Epithelial cell of prostate (primary cell): ENCODE measurements around the gene KCNQ5.
A peak's percentile ranks its signal among the peaks of the same experiment; 100 is the strongest.
"Not testable (repeated sequence)": the region's sequence is repeated elsewhere in the genome, so short reads cannot be mapped to it uniquely, and the experiment has no call there.

Experiments used
- DNase-seq: peaks from one replicate; pipeline ENCODE4 v3.0.0-alpha.2; 2011; ENCODE audit warnings: low read depth, low spot score
- H3K27ac ChIP-seq: fragments of 450-650 bp; 2 replicates; pipeline ENCODE4 v1.5.1; 2017; ENCODE audit warnings: mild to moderate bottlenecking

KCNQ5 gene

DNA sequence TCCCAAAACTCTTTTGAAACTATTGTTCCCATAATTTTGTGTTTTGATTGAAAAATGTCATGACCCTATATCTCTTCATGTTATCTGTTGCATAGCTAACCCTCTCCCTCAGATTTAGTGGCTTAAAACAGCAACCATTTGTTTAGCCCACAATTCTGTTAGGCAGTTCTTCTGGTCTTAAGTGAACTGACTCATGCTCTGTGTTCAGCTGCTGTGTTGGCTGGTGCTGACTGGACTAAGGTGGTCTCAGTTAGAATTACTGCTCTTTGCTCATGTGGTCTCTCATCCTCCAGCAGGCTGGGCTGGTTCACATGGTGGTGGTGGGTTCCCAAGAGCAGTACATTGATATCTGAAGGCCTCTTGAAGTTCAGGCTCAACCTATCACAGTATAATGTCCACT, 522.7 kb downstream of the KCNQ5 start:
- H3K27ac ChIP-seq = no peak overlapping the region
- DNase-seq = no peak

DNA sequence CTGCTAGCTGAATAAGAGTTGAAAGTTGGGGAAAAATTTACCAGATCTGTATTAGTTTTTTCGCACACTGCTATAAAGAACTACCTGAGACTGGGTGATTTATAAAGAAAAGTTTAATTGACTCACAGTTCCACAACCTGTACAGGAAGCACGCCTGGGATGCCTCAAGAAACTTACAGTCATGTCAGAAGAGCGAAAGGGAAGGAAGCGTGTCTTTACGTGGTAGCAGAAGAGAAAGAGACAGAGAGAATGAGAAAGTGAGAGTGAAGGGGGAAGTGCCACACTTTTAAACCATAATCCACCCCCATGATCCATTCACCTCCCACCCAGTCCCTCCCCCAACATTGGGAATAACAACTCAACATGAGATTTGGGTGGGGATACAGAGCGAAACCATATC, 523.8 kb downstream of the KCNQ5 start:
- H3K27ac ChIP-seq = no peak overlapping the region
- no peak for DNase-seq

DNA sequence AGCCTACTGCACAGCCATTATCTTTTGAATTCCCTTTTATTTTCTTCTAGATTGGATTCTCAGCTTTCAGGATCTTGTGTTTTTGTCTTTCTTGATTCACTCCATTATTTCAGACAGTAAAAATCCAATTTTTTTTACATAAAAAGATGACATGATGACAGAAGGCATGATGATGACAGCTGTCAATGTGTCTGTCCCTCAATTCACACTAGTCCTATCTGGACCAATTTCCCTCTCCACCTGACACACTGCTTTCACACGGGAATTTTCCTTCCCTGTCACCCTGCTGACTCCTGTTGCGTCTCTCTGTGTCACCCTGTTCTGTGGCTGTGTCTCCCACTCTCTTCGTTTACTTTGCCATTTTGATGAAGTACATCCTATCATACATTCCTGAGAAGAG, 529.9 kb downstream of the KCNQ5 start:
- DNase-seq = no peak
- no peak overlapping the region for H3K27ac ChIP-seq

DNA sequence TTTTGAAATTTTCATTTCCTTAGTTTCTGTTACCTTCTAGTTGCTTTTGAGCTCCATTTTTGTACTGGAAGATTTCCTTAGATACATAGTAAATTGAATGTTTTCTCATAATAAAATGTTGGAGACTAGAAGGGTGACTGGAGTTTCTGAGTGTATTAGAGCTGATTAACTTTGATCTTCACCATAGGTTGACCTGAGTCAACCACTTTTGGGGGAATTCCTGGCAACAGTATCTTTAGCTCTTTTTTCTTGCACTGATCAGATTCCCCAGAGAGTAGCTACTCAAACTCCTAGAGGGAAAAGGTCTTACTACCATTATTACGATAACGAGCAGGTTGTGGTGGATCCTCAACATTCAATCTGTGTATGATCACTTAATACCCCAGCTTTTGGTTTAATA, 530.7 kb downstream of the KCNQ5 start:
- no peak for DNase-seq
- no peak overlapping the region for H3K27ac ChIP-seq

DNA sequence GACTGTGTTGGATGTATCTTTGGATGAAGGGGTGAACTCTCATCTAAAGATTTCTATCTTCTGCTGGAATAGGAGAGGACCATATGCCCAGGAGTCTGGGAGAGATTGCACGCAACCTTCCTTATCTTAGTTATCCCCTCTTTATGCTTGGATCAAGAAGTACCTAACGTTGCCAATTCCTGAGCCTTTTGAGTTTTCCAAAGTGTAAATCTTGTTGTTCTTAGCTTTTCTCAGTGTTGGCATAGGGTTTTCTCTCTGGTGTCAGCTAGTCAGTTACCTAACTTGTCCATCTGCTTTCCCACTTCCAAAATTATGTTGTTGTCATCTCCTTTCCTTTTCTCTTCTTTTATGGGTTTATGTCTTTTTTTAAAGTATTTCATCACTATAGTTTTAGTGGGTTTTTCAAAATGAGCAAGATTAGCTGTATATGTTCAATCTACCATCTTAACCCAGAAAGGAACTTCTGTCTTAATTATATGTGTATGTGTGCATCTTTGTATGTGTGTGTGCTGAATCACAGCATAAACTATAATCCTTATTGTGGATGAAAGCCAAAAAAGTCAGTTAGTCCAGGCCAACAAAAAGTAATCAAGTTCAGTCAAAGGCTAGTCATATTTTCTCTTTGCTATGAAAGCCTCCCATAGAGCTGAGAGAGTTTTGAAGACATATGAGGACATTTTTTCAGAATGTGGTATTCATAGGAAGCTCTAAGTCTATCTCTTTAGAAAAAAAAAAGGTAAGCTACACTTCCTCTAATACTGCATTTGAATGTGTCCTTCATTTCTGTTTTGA, 531.3 kb downstream of the KCNQ5 start:
- no peak for DNase-seq
- no peak overlapping the region for H3K27ac ChIP-seq

DNA sequence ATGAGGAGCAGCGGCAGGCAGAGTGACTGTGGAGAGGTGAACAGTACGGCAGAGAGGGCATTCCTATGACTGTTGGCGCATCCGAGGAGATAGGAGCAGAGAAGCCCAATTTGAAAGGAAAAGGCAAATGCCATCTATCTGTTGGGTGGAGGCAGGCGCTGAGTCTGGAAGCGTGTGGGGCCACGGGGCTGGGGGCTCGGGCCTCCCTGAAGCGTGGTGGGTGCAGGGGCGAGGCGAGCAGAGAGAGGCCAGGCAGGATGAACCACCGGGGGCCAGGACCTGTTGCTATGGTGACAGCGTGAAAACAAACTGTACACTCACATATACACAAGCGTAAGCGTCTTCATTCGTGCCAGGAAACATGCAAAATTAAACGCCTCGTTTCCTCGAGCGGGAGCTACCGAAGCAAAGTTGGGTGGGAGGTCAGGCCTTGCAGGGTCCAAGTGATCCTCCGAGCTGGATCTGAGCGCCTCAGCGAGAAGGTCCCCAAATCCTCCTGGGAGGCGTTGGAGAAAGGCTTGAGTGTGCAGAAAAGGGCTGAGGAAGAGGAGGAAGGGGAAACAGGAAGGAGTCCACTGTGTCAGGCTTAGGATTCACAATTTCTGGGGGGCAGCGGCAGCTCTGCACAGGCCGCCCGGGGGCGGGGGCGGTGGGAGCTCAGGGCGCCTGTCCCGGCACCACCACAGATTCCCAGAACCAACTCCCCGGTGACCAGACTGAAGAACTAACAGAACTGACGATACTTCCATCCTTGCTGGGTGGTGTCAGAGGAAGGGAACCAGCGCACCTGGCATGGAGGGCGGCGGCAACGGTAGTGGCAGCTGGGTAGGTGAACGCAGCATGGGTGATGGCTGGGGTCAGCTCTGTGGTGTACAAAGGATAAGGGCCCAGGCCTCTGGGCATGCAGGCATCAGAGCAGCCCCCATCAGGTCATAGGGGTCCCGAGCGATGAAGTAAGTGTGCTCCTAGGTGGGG, 535.2 kb downstream of the KCNQ5 start:
- no peak for DNase-seq

DNA sequence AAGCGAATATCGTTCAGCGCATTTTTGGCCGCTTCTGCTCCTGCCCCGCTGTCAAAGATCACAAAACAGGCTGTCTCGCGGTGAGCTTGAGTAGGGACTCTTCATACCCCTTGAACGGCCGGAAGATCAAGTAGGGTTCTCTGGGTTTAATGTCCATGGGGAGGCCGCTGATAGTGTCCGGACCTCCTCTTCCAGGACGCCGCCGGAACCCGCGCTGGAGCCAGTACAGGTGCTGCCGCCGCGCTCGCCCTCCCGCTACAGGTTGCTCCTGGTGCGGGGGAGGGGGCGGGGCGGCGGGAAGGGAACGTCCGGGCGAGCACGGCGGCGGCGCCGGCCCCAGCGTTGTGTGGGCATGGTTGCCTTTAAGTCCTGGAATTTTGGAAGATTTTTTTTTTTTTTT, 536.0 kb downstream of the KCNQ5 start:
- DNase-seq = no peak

More for the DNA sequence above, 535.2 kb downstream of the KCNQ5 start:
- no peak overlapping the region for H3K27ac ChIP-seq

DNA sequence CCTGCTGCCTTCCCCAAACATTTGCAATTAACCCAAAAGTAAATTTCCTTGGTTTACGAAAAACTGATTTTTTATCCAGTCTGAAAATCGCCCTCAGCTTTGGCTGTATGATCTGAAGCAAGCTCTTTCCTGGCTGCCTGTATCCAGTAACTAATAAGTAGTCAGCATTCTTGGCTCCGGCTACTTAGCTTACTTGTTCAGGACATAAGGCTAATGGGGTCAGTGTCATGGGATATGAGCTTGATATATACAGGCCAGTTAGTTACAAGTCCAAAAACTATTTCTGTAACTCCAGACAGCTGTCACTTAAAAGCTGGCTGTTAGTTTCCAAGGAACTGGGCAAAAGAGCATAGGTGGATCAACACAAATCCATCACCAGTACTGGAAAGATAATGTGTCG, 547.2 kb downstream of the KCNQ5 start:
- no peak for DNase-seq

More for the DNA sequence above, 536.0 kb downstream of the KCNQ5 start:
- H3K27ac ChIP-seq = no peak overlapping the region

DNA sequence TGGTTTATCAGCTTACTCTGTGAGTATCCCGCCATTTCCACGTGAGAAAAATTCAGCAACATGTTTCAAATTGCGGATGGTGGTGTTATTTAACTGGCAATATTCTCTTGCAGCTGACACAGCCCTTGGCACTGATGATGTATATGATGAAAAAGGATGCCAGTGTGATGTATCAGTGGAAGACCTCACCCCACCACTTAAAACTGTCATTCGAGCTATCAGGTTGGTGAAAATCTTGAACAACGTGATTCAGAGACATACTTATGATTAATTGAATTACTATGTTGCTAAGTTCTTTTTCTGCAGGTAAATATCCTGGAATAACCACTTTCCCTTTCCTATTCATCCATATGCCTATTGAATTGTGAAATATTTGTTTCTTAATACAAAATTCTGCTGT, 547.8 kb downstream of the KCNQ5 start:
- DNase-seq = peak; percentile 49
- peak overlapping the region; percentile 3 for H3K27ac ChIP-seq

More for the DNA sequence above, 547.2 kb downstream of the KCNQ5 start:
- peak overlapping the region; percentile 3 for H3K27ac ChIP-seq

DNA sequence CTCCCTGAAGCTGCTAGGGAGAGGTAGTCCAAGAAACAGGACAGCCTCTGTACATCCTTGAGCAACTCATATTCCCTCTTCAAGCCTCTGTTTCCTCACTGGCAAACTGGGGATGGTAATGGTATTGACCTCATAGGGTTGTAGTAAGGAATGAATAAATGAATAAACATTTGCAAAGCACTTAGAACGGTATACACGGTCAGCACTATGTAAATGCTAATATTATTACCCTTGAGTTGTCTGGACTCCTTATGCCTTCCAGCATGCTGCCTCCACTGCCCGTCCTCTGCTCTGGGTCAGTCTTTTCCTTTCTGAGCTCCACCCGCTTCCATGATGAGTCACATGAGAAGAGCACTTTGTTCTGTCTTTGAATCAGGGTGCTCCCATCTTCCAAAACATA, 552.8 kb downstream of the KCNQ5 start:
- no peak overlapping the region for H3K27ac ChIP-seq
- no peak for DNase-seq

DNA sequence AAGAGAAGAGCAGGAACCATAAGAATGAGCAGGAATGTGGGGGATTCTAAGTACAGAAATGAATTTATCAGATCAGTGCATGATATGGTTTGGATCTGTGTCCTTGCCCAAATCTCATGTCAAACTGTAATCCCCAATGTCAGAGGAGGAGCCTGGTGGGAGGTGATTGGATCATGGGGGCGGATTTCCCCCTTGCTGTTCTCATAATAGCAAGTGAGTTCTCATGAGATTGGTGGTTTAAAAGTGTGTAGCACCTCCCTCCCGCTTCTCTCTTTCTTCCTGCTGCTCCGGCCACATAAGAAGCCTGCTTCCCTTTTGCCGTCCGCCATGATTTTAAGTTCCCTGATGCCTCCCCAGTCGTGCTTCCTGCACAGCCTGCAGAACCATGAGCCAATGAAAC, 554.2 kb downstream of the KCNQ5 start:
- DNase-seq = no peak
- no peak overlapping the region for H3K27ac ChIP-seq

DNA sequence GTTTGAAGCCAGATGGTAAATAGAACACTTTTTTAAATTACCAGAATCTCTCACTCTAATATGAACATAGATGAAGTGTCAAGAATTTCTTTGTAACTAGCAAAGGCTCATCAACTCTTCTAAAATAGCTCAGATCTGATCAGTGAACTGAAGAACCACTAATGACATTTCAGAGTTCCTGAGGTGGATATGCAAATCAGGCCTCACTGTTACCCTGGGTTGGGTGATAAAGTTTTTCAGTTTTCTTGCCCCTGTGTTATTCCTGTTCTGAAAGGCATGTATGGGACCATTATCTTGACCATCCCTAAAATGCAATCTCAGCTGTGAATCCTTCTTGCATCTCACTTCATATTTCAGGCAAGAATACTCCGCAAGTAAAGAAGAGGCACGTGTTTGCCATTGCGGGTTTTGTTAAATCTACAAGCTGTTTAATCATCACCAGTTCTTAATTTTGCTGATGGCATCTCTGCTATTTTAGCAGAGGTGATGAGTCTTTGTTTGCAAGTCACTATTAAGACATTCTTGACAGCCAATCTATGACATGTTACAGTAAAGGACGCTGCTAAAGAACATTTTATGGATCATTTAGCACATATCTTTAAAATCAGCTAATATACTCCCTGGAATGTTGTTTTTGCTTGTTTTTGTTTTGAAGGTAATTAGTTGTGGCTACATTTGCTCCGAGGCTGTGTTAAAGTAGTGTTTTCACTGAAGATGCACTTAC, 555.5 kb downstream of the KCNQ5 start:
- no peak overlapping the region for H3K27ac ChIP-seq
- no peak for DNase-seq

DNA sequence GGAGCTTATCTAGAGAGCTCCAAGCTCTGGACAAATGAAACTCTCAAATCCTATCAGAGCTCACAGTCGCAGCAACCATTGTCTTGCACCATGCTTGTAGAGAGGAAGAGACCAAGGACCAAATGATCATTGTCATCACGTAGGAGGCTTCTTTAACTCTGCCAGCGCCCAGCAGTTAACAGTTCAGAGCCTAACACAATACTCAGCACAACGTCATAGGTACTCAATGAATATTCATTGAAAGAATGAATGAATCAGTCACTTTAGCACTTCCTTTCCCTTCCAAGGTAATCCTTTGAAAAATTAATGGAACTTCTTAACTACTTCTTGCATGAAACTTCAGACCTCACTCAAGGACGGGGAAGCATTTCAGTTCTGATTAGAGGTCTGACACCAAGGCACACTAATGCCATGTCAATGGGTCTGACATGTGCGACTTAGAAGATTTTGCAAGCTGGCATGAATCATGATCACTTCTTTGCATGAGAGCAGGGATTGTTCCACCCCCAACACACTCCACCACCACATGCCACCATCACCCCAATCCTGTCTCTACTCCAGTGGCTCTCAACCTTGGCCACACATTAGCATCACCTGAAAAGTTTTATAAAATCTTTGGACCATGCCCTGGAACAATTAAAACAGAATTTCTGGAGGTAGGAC, 558.3 kb downstream of the KCNQ5 start:
- no peak overlapping the region for H3K27ac ChIP-seq
- DNase-seq = no peak

DNA sequence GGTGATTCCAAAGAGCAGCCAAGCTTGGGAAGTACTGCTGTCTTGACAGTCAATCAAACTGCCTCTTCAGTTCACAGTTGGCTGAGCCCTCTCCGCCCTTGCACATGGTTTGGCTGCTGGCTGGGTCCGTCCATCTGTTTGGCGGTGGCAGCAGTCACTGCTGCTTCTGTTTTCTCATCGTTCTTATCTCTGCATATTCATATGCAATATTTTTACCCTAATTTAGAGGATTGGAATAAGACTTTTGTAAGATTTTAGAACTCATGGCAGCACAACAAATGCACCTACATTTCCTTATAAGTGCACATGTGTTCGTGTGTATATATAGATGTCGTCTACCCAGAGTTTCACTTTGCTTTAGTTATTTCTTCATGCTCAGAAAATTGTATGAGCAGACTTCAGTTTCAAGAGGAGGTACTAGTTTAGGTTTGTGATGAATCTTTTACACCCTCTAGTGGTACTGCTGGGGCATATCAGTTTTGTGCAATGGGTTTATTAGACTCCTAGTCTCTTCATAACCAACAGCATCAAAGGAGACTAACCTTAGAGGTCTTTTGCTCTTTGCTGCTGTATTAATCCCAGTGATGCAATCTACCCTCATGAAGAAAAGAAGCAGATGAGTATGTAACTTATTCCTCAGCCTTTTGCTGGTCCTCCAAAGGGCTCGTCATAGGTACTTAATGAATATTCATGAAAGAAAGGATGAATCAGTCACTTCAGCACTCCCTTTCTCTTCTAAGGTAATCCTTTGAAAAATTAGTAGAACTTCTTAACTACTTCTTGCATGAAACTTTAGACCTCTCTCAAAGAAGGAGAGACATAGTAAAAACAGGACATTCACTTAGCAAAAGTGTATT, 559.1 kb downstream of the KCNQ5 start:
- no peak overlapping the region for H3K27ac ChIP-seq
- DNase-seq = no peak

DNA sequence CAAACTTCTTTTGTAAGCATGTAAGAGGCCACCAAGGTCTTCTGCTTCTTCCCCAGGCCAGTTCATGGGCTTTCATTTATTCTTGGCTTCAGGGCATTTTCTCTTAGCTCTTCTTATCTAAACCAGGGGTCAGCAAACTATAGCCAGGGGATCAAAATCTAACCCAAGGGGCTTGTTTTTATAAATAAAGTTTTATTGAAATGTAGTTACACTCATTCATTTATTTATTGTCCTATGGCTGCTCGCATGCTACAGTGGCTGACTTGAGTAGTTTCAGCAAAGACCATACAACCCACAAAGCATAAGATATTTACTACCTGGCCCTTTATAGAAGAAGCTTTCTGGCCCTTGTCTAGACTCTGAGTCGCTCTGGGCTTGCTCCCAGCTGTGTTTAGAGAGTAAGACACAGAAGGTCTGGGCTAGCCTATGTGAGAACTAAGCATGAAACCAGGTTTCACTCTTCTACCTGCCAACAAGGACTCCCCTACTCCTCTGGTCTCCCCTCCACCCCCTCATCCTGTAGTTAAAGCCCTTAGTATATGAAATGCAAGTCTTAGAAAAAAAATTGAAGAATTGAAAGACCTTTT, 560.2 kb downstream of the KCNQ5 start:
- no peak for DNase-seq
- H3K27ac ChIP-seq = no peak overlapping the region

DNA sequence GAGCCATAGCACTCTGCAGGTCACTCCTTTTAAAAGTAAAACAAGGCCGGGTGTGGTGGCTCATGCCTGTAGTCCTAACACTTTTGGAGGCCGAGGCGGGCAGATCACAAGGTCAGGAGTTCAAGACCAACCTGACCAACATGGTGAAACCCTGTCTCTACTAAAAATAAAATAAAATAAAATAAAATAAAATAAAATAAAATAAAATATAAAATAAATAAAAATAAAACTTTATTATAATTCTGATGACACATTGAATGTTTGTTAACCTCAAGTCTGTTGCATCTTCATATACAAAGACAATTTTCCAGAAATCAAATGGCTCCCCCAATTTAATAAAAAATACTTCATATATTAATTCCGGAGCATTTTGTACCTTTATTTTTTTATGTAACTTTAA, 571.4 kb downstream of the KCNQ5 start:
- H3K27ac ChIP-seq, DNase-seq: not testable (repeated sequence)

DNA sequence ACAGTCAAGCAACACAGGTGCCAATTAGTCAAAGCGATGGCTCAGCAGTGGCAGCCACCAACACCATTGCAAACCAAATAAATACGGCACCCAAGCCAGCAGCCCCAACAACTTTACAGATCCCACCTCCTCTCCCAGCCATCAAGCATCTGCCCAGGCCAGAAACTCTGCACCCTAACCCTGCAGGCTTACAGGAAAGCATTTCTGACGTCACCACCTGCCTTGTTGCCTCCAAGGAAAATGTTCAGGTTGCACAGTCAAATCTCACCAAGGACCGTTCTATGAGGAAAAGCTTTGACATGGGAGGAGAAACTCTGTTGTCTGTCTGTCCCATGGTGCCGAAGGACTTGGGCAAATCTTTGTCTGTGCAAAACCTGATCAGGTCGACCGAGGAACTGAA, 572.9 kb downstream of the KCNQ5 start:
- DNase-seq = no peak
- H3K27ac ChIP-seq = no peak overlapping the region

DNA sequence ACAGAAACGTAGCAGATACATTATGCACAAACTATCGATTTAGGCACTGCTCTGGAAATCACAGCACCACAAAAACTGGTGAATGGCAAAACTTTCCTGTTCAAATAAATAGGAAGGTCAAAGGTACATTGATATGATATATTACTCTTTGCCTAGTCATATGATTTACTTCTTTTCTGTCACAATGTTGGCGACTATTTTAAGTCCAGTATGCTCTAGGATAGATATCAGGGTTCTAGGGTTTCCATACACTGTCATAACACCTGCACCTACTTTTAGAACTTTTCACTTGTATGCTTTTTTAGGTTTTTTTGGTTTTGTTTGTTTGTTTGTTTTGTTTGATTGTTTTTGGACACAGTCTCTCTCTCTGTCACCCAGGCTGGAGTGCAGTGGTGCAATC, 578.4 kb downstream of the KCNQ5 start:
- H3K27ac ChIP-seq = no peak overlapping the region
- no peak for DNase-seq

DNA sequence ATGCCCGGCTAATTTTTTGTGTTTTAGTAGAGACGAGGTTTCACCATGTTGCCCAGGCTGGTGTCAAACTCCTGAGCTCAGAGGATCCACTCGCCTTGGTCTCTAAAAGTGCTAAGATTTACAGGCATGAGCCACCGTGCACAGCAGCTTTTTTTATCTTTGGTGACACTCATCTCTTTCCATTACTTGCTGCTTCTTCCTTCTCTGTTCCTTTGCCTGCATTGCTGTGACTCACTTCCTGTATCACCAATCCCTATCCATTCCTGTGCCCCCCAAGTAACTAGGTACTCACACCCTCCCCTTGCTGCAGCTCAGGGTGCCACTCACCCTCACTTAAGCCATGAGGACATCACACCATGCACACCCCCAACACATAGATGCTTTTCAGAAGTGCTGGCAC, 578.9 kb downstream of the KCNQ5 start:
- H3K27ac ChIP-seq = no peak overlapping the region
- DNase-seq = no peak
